RWPE2 (cell line): ENCODE measurements around the gene F11.

ENCODE experiments used
- ATAC-seq: fragments of 200-7000 bp; cut with Tn5 transposase; 3 replicates; pipeline ENCODE4 v1.9.1; 2021; ENCODE audit warnings: low read depth
- DNase-seq: peaks from one replicate; pipeline ENCODE4 v3.0.0-alpha.2; 2020; ENCODE audit warnings: low spot score
- H3K27ac ChIP-seq: fragments of 450-650 bp; 2 replicates; pipeline ENCODE4 v1.5.1; 2017; ENCODE audit warnings: mild to moderate bottlenecking; ENCODE audit not compliant: poor library complexity, severe bottlenecking
- H3K27me3 ChIP-seq: fragments of 250-450 bp; sonication (Bioruptor Pico); 2 replicates; pipeline ENCODE4 v1.5.1; 2021; ENCODE audit warnings: mild to moderate bottlenecking, moderate library complexity; ENCODE audit not compliant: insufficient read depth, poor library complexity, severe bottlenecking
- H3K36me3 ChIP-seq: fragments of 250-450 bp; sonication (Bioruptor Pico); 2 replicates; pipeline ENCODE4 v1.5.1; 2020; ENCODE audit warnings: low read depth, mild to moderate bottlenecking, moderate library complexity
- H3K4me1 ChIP-seq: fragments of 250-450 bp; sonication (Bioruptor Pico); 2 replicates; pipeline ENCODE4 v1.5.1; 2021; ENCODE audit warnings: mild to moderate bottlenecking, moderate library complexity; ENCODE audit not compliant: insufficient read depth, poor library complexity, severe bottlenecking
- H3K4me3 ChIP-seq: fragments of 250-450 bp; sonication (Bioruptor Pico); 2 replicates; pipeline ENCODE4 v1.5.1; 2021; ENCODE audit warnings: mild to moderate bottlenecking, moderate library complexity; ENCODE audit not compliant: severe bottlenecking
- H3K9me3 ChIP-seq: fragments of 250-450 bp; sonication (Bioruptor Pico); 2 replicates; pipeline ENCODE4 v1.5.1; 2021; ENCODE audit warnings: mild to moderate bottlenecking, moderate library complexity; ENCODE audit not compliant: severe bottlenecking
- CTCF ChIP-seq: fragments of 450-650 bp; IDR thresholded peaks from one replicate; pipeline ENCODE4 v1.5.1; 2017; ENCODE audit warnings: mild to moderate bottlenecking, moderate library complexity; ENCODE audit not compliant: poor library complexity, severe bottlenecking

The F11 gene

GRCh38 chr4:186265683-186266652, at the start of gene F11:
F11 (plus strand) TSS chr4:186266189; CDS start chr4:186267137, 948 bp downstream.
- no peaks in the 10 kb centered on the region for H3K36me3 ChIP-seq
- ATAC-seq (no peak), DNase-seq (no peak)
- no peaks in the 10 kb centered on the region for H3K4me1 ChIP-seq
- no peak within 1 kb of the TSS for H3K4me3 ChIP-seq
- H3K27ac ChIP-seq: no peak within 1 kb of the TSS
- H3K9me3 ChIP-seq: no peaks in the 10 kb centered on the region
- no peak for TF ChIP-seq CTCF
- H3K27me3 ChIP-seq: peaks cover 23% of the 10 kb centered on the region

GRCh38 chr4:186216465-186217024, 49.4 kb upstream of the F11 start:
- no peak for TF ChIP-seq CTCF
- Histone ChIP-seq H3K9me3 (no peaks in the 10 kb centered on the region), H3K4me3 (no peak overlapping the region), H3K36me3 (no peaks in the 10 kb centered on the region), H3K4me1 (no peaks in the 10 kb centered on the region), H3K27me3 (no peaks in the 10 kb centered on the region), H3K27ac (no peak overlapping the region)
- ATAC-seq: no peak
- no peak for DNase-seq

- TF ChIP-seq CTCF: no peak
- Histone ChIP-seq H3K4me3 (no peak overlapping the region), H3K27me3 (peaks cover 3% of the 10 kb centered on the region), H3K36me3 (no peaks in the 10 kb centered on the region), H3K9me3 (no peaks in the 10 kb centered on the region), H3K4me1 (no peaks in the 10 kb centered on the region), H3K27ac (no peak overlapping the region)
- no peak for ATAC-seq
- no peak for DNase-seq
Observed at GRCh38 chr4:186217733-186218293, 48.2 kb upstream of the F11 start.

GRCh38 chr4:186221624-186222023, 44.4 kb upstream of the F11 start:
- no peak for DNase-seq
- ATAC-seq: no peak
- Histone ChIP-seq H3K9me3 (no peaks in the 10 kb centered on the region), H3K27ac (no peak overlapping the region), H3K36me3 (no peaks in the 10 kb centered on the region), H3K4me3 (no peak overlapping the region), H3K27me3 (peaks cover 3% of the 10 kb centered on the region), H3K4me1 (no peaks in the 10 kb centered on the region)
- no peak for TF ChIP-seq CTCF

- ATAC-seq: no peak
Observed at GRCh38 chr4:186225848-186226247, 40.1 kb upstream of the F11 start.

More at GRCh38 chr4:186225848-186226247, 40.1 kb upstream of the F11 start:
- TF ChIP-seq CTCF: no peak
- DNase-seq: no peak
- Histone ChIP-seq H3K4me3 (no peak overlapping the region), H3K4me1 (no peaks in the 10 kb centered on the region), H3K27ac (no peak overlapping the region), H3K27me3 (peaks cover 3% of the 10 kb centered on the region), H3K36me3 (no peaks in the 10 kb centered on the region), H3K9me3 (no peaks in the 10 kb centered on the region)
